NCI-H748 treated with DMSO at 0.1 percent for 48 hours (cell line): ENCODE results near the gene GSTT2.
"Not testable (repeated sequence)": the region's sequence is repeated elsewhere in the genome, so short reads cannot be mapped to it uniquely, and the experiment has no call there.

ENCODE experiments used
- DNase-seq: peaks from one replicate; lab custom pipeline; 2025; lab: John Stamatoyannopoulos, UW

Gene GSTT2

GRCh38 chr22:23979557-23980240, at the start of gene GSTT2:
TSS of gene GSTT2 (plus strand) at chr22:23980134.
- DNase-seq = not testable (repeated sequence)

- no peak for DNase-seq
Observed at GRCh38 chr22:23938328-23939016, 41.5 kb upstream of the GSTT2 start.

- DNase-seq = no peak
Observed at GRCh38 chr22:23939017-23939357, 40.9 kb upstream of the GSTT2 start.

GRCh38 chr22:23940166-23940565, 39.8 kb upstream of the GSTT2 start:
- DNase-seq = not testable (repeated sequence)

- not testable (repeated sequence) for DNase-seq
Observed at GRCh38 chr22:23947391-23947790, 32.5 kb upstream of the GSTT2 start.

- not testable (repeated sequence) for DNase-seq
Observed at GRCh38 chr22:23949764-23950163, 30.2 kb upstream of the GSTT2 start.

- DNase-seq = not testable (repeated sequence)
Observed at GRCh38 chr22:23951383-23951782, 28.6 kb upstream of the GSTT2 start.

GRCh38 chr22:23952794-23953405, 27.0 kb upstream of the GSTT2 start:
- not testable (repeated sequence) for DNase-seq

- not testable (repeated sequence) for DNase-seq
Observed at GRCh38 chr22:23953485-23953884, 26.4 kb upstream of the GSTT2 start.

- DNase-seq = not testable (repeated sequence)
Observed at GRCh38 chr22:23954193-23954990, 25.5 kb upstream of the GSTT2 start.

- not testable (repeated sequence) for DNase-seq
Observed at GRCh38 chr22:23954991-23955305, 25.0 kb upstream of the GSTT2 start.

GRCh38 chr22:23955886-23956285, 24.0 kb upstream of the GSTT2 start:
- DNase-seq = not testable (repeated sequence)

GRCh38 chr22:23956301-23956900, 23.5 kb upstream of the GSTT2 start:
- not testable (repeated sequence) for DNase-seq

- not testable (repeated sequence) for DNase-seq
Observed at GRCh38 chr22:23961084-23961771, 18.7 kb upstream of the GSTT2 start, which contains the start of gene GSTT2B. TSS of gene GSTT2B (minus strand) at chr22:23961195. CDS start at chr22:23961131, 64 bp downstream.

- not testable (repeated sequence) for DNase-seq
Observed at GRCh38 chr22:23966094-23966493, 13.8 kb upstream of the GSTT2 start.

- not testable (repeated sequence) for DNase-seq
Observed at GRCh38 chr22:23966568-23966967, 13.4 kb upstream of the GSTT2 start, which contains the start of gene DDTL. TSS of gene DDTL (plus strand) at chr22:23966888. CDS start at chr22:23966915, 27 bp downstream.

- no peak for DNase-seq
Observed at GRCh38 chr22:23969071-23969470, 10.9 kb upstream of the GSTT2 start.

- no peak for DNase-seq
Observed at GRCh38 chr22:23970201-23970641, 9.7 kb upstream of the GSTT2 start.

- DNase-seq = no peak
Observed at GRCh38 chr22:23970816-23971486, 9.0 kb upstream of the GSTT2 start.

GRCh38 chr22:23971927-23972326, 8.0 kb upstream of the GSTT2 start:
- not testable (repeated sequence) for DNase-seq
